GM12892 (cell line): Measurements from ENCODE around the gene PADI6.
A peak's percentile ranks its signal among the peaks of the same experiment; 100 is the strongest.

Source experiments
- DNase-seq: peaks from one replicate; pipeline ENCODE4 v3.0.0; 2011; ENCODE audit not compliant: insufficient read length
- FAIRE-seq: peaks from 2 replicates; lab custom pipeline; 2011; peaks lifted over from hg19 to GRCh38; lab: Jason Lieb, UNC
- POLR2A ChIP-seq: IDR thresholded peaks from 2 replicates; pipeline ENCODE4 v1.6.1; 2011; ENCODE audit warnings: low read depth, low read length, control low read depth
- POLR2AphosphoS5 ChIP-seq: IDR thresholded peaks from 2 replicates; pipeline ENCODE4 v1.6.1; 2011; ENCODE audit warnings: low read depth, low read length, control low read depth
- TAF1 ChIP-seq: IDR thresholded peaks from 2 replicates; pipeline ENCODE4 v1.6.1; 2011; ENCODE audit warnings: low read depth, mild to moderate bottlenecking, control low read depth, low read length, borderline replicate concordance

Gene PADI6

GRCh38 chr1:17429183-17429582, 57.2 kb downstream of the PADI6 start:
- FAIRE-seq (no peak), DNase-seq (no peak)
- TF ChIP-seq POLR2AphosphoS5 (no peak), POLR2A (no peak), TAF1 (no peak)

DNA sequence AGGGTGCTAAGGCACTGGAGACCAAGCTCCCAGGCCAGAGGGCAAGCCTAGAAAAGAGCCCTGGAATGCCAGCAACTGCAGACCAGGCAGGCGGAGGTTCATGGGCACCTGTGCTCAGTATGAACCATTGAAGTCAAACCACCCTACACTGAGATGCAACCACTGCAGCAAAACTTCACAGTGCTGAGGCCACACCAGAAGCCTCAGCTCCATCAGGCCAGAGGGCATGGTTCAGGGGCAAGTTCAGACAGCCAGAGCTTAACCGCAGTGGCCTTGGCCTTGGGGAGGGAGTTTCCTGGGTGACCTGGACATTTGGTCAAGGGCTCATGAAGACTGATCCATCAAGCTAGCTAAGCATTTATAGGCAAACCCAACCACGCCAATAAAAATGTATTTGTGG, 60.4 kb downstream of the PADI6 start:
- FAIRE-seq, result no peak
- TF ChIP-seq POLR2A, result no peak

DNA sequence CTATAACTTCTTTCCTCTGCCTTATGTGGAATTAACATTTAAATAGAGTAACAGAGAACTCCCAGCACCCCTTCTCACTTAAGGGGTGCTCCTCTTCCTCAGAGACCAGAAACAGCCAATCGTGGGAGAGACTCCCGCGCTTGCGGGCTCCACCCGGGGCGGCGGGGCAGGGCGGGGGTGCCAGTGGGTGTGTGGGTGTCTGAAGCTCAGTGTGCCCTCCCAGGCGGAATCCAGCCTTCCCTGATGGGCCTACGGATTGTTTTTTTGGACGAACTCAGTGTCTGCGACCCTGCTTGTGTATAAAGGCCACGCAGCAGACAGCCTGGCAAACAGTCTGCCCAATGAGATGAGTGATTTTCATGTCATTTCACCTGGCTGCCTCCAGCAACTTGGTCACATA, 61.3 kb downstream of the PADI6 start:
- TF ChIP-seq POLR2A (no peak), POLR2AphosphoS5 (no peak), TAF1 (no peak)
- no peak for DNase-seq
- no peak for FAIRE-seq

More for the DNA sequence above, 60.4 kb downstream of the PADI6 start:
- no peak for DNase-seq

GRCh38 chr1:17434016-17434415, 62.0 kb downstream of the PADI6 start:
- TF ChIP-seq POLR2A, result no peak
- TF ChIP-seq TAF1, result no peak
- no peak for FAIRE-seq
- no peak for DNase-seq

DNA sequence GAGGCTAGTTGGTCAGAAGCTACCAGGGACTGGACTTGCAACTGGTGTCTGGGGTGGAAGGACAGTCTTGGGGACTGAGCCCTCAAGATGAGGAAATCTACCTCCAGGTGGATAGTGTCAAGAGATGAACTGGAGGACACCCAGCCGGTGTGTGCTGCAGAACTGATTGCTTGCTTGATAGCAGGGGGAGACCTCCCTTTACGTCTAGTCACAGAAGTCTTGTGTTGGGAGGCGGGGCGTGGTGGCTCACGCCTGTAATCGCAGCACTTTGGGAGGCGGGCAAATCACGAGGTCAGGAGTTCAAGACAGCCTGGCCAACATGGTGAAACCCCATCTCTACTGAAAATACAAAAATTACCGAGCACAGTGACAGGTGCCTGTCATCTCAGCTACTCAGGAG, 62.6 kb downstream of the PADI6 start:
- no peak for FAIRE-seq
- TF ChIP-seq TAF1 (no peak), POLR2A (no peak), POLR2AphosphoS5 (no peak)
- no peak for DNase-seq

DNA sequence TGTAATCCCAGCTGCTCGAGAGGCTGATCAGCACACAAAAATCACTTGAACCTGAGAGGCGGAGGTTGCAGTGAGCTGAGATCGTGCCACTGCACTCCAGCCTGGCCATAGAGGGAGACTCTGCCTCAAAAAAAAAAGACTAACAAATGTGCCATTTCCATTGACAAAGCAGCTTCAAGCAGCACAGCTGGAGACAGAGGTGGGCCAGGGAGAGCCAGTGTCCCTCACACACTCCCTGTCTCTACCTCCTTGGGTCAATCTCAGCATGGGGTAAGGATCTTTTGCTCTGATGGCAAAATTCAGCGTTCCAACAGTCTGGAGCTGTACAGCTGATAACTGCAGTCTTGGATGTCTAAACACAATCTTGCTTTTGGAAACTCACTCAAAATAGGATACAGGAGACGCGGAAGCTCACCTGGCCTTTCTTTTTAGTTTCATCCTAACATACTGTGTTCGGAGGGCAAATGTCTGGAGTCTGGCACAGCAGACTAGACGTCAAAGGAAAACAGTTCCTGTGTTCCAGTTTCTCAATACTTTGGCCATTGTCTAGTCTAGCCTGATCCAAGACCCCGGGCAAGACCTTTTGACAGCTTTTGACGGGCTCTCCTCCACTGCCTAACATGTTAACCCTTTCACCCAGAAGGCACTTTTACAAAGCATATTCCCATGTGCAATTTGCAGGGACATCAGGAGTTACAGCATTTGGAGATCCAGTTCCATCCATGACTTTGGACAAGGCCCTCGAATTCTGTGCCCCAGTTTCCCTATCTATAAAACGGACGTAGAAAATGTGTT, 64.6 kb downstream of the PADI6 start:
- DNase-seq (no peak), FAIRE-seq (peak; percentile 46)
- TF ChIP-seq TAF1 (no peak), POLR2A (no peak), POLR2AphosphoS5 (no peak)

DNA sequence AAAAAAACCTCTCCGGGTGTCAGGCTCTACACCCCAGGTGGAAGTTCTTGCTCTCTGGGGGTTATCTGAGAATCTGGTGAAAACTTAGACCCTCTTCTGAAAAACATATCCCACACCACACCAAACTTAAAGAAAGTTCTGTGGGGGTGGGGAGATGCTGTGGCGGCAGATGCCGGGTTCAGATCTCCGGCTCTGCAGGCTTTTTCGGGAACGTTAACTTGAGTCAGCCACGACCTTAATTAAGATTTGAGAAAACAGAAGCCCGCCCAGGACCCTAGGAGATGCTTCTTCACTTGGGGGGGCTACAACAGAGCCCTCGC, 65.2 kb downstream of the PADI6 start:
- no peak for FAIRE-seq
- TF ChIP-seq TAF1 (no peak), POLR2AphosphoS5 (no peak), POLR2A (no peak)
- no peak for DNase-seq

GRCh38 chr1:17437580-17438317, 65.8 kb downstream of the PADI6 start:
- peak; percentile 54; the same call in 1 of the 2 replicates for TF ChIP-seq POLR2A
- TF ChIP-seq TAF1, result no peak
- FAIRE-seq, result no peak
- peak; percentile 80 for DNase-seq

- DNase-seq, result peak; percentile 53
- TF ChIP-seq POLR2A (peak; percentile 52; the same call in 1 of the 2 replicates), TAF1 (no peak)
Observed at GRCh38 chr1:17438318-17439249, 66.6 kb downstream of the PADI6 start.

GRCh38 chr1:17439250-17440073, 67.5 kb downstream of the PADI6 start, which contains the start of gene RCC2:
RCC2 (minus strand) TSS chr1:17439677; CDS start chr1:17438514, 1,163 bp downstream.
- peak; percentile 65 for FAIRE-seq
- peak; percentile 82 for DNase-seq
- TF ChIP-seq POLR2AphosphoS5 (peak; percentile 53; the same call in 1 of the 2 replicates), TAF1 (peak; percentile 75; the same call in 1 of the 2 replicates), POLR2A (peak; percentile 58)

More at GRCh38 chr1:17438318-17439249, 66.6 kb downstream of the PADI6 start:
- FAIRE-seq, result peak; percentile 17
